K562 (cell line): Measurements from ENCODE around the gene EIF3CL. TPM values are rescaled to one million over a fixed set of nuclear protein-coding genes. Genes with fewer than 3 reads are reported as not detected.
"Not testable (repeated sequence)": the region's sequence is repeated elsewhere in the genome, so short reads cannot be mapped to it uniquely, and the experiment has no call there.

Source experiments
- ATAC-seq: fragments of 200-7000 bp; cut with Tn5 transposase; 3 replicates; pipeline ENCODE4 v1.9.1; 2020; ENCODE audit warnings: moderate library complexity
- BruUV-seq: library from RNA; stranded (reverse); fragments of 400-500 nt; replicated peaks from 2 replicates; lab custom pipeline; 2021; lab: Mats Ljungman, UMichigan
- CTCF ChIA-PET: fragments of 300-600 bp; formaldehyde crosslinking; extraction: SDS; loops from one replicate; lab custom pipeline; 2021; ENCODE audit warnings: low intra/inter-chr PET ratio; lab: Yijun Ruan, JAX
- POLR2A ChIA-PET: fragments of 300-600, 350-650 bp; sonication (Branson Sonifier 250); formaldehyde crosslinking; extraction: SDS; loops from one replicate; lab custom pipeline; 2021; ENCODE audit warnings: antibody characterized with exemption, inconsistent platforms; lab: Yijun Ruan, JAX
- DNase-seq, 4 experiments: peaks; one replicate each; pipeline versions ENCODE4 v3.0.0 to v3.0.0-alpha.2; 2011 to 2018; ENCODE audit warnings: low spot score in 3 of 4, mixed read lengths in 3 of 4; ENCODE audit errors: extremely low read depth in 1 of 4
- FAIRE-seq: peaks from 2 replicates; lab custom pipeline; 2011; peaks lifted over from hg19 to GRCh38; lab: Jason Lieb, UNC
- H2AFZ ChIP-seq: 2 replicates; pipeline ENCODE4 v1.6.0; 2011; ENCODE audit warnings: low read depth, low read length, control low read depth, inconsistent platforms
- H3K27ac ChIP-seq: fragments of 200-600 bp; 3 replicates; pipeline ENCODE4 v1.8.0; 2011; ENCODE audit warnings: low read depth, mild to moderate bottlenecking, control low read depth, inconsistent platforms, low read length, moderate library complexity, mixed read lengths; ENCODE audit errors: extremely low read depth
- H3K27me3 ChIP-seq, 2 experiments: fragments of 300-600 bp in 1 of 2; 2 replicates in 1 of 2; 3 replicates in 1 of 2; pipeline versions ENCODE4 v1.6.0 to v1.8.0; 2011; ENCODE audit warnings: inconsistent platforms in 2 of 2, low read length in 2 of 2, mild to moderate bottlenecking in 1 of 2, mixed read lengths in 1 of 2, moderate library complexity in 1 of 2; ENCODE audit not compliant: control insufficient read depth in 2 of 2, insufficient read depth in 2 of 2
- H3K36me3 ChIP-seq: fragments of 300-600 bp; 3 replicates; pipeline ENCODE4 v1.8.0; 2011; ENCODE audit warnings: mild to moderate bottlenecking, low read length, inconsistent platforms; ENCODE audit not compliant: control insufficient read depth, insufficient read depth
- H3K4me1 ChIP-seq, 2 experiments: fragments of 200-600 bp in 1 of 2; replicated peaks in 1 of 2; 2 replicates in 1 of 2; 3 replicates in 1 of 2; pipeline versions ENCODE4 v1.5.1 to v1.8.0; 2011; ENCODE audit warnings: inconsistent platforms in 2 of 2, low read length in 2 of 2, mild to moderate bottlenecking in 1 of 2, mixed read lengths in 1 of 2, moderate library complexity in 1 of 2; ENCODE audit not compliant: control insufficient read depth in 2 of 2, insufficient read depth in 2 of 2
- H3K4me2 ChIP-seq: 2 replicates; pipeline ENCODE4 v1.6.1; 2011; ENCODE audit warnings: low read length, control low read depth, inconsistent platforms, mixed read lengths; ENCODE audit not compliant: insufficient read depth
- H3K4me3 ChIP-seq: fragments of 200-600 bp; sonication (generic), shearing (Covaris generic); 2 replicates; pipeline ENCODE4 v1.5.1; 2016; ENCODE audit warnings: control low read depth, inconsistent platforms
- H3K79me2 ChIP-seq: fragments of 200-600 bp; 3 replicates; pipeline ENCODE4 v1.8.0; 2011; ENCODE audit warnings: low read length, inconsistent platforms; ENCODE audit not compliant: control insufficient read depth, insufficient read depth
- H3K9ac ChIP-seq, 2 experiments: 2 replicates each; pipeline versions ENCODE4 v1.6.0 to v1.6.1; 2011; ENCODE audit warnings: low read depth in 2 of 2, low read length in 2 of 2, control low read depth in 1 of 2, inconsistent platforms in 1 of 2, mild to moderate bottlenecking in 1 of 2, mixed read lengths in 1 of 2; ENCODE audit not compliant: insufficient read depth in 1 of 2
- H3K9me1 ChIP-seq: one replicate; pipeline ENCODE4 v1.6.0; 2011; ENCODE audit warnings: inconsistent platforms, mild to moderate bottlenecking, low read length, moderate library complexity; ENCODE audit not compliant: control insufficient read depth, insufficient read depth
- H3K9me3 ChIP-seq: replicated peaks from 2 replicates; pipeline ENCODE4 v1.5.1; 2011; ENCODE audit warnings: low read depth, low read length, inconsistent platforms; ENCODE audit not compliant: control insufficient read depth, insufficient read depth
- H4K20me1 ChIP-seq: replicated peaks from 2 replicates; pipeline ENCODE4 v1.6.1; 2011; ENCODE audit warnings: low read length, inconsistent platforms, mixed read lengths; ENCODE audit not compliant: control insufficient read depth, insufficient read depth
- WGBS: fragments of 100-300 bp; shearing (Covaris generic); methylation state at CpG from one replicate; pipeline ENCODE4 v1.1.6; 2016; ENCODE audit warnings: low coverage, mixed read lengths; ENCODE audit not compliant: insufficient coverage; ENCODE audit errors: missing lambda C conversion rate; 5-methylcytosine and 5-hydroxymethylcytosine counted together
- in situ Hi-C: fragments of 300-500 bp; cut with MboI; formaldehyde crosslinking; loops from 4 replicates; pipeline ENCODE4 v1.15.0; 2018; ENCODE audit warnings: inconsistent platforms, mixed read lengths
- intact Hi-C: fragments of 100-400 bp; cut with micrococcal nuclease; formaldehyde crosslinking; loops from 2 replicates; pipeline ENCODE4 v1.14.2; 2022
- polyA plus RNA-seq, 8 experiments: library from polyadenylated mRNA; depleted of rRNA in 4 of 8; stranded (reverse) in 5 of 8; unstranded in 3 of 8; fragments of >200 nt; fragmentation: Nextera tagmentation in 2 of 8; fragmentation: Illumina TruSeq in 1 of 8; extraction: Ambion mirVana in 2 of 8; extraction: Trizol in 1 of 8; gene quantifications; 2 replicates each; pipeline versions ENCODE4 v1.2.1 to v1.2.3, GENCODE V29; 2011 to 2014; ENCODE audit warnings: inconsistent platforms in 1 of 8, missing spikeins in 1 of 8
- total RNA-seq, 7 experiments: library from RNA; depleted of rRNA in 6 of 7; stranded (reverse); fragments of >200 nt in 6 of 7; fragmentation: Illumina TruSeq in 2 of 7; extraction: Trizol in 2 of 7; gene quantifications; 2 replicates each; pipeline versions ENCODE4 v1.2.1 to v1.2.3, GENCODE V29; 2011 to 2021; ENCODE audit warnings: low replicate concordance in 1 of 7

EIF3CL gene
- total and polyA plus RNA-seq, 9 of the 15 experiments (the other 6 are each of a cell fraction or from before 2014, with no cell fraction given): 3.7 to 130 (median 78.1) TPM

GRCh38 chr16:28364268-28365173 is 39.1 kb downstream of the EIF3CL start:
- DNase-seq, intact Hi-C loops: not testable (repeated sequence)
- WGBS: no CpG with 5 or more reads among the region's 75 CpGs

GRCh38 chr16:28363408-28363807 is 40.2 kb downstream of the EIF3CL start, which contains the start of gene NPIPB6:
Gene NPIPB6 (minus strand): TSS chr16:28363508. CDS start chr16:28362822, 686 bp downstream.
- no CpG with 5 or more reads among the region's 5 CpGs for whole genome bisulfite sequencing
- H3K36me3 ChIP-seq, H3K4me3 ChIP-seq, intact Hi-C loops, H2AFZ ChIP-seq, DNase-seq, H3K9ac ChIP-seq, H3K4me2 ChIP-seq, H3K9me1 ChIP-seq, POLR2A ChIA-PET, BruUV-seq, H3K27ac ChIP-seq, H4K20me1 ChIP-seq, H3K27me3 ChIP-seq, ATAC-seq, in situ Hi-C loops, H3K9me3 ChIP-seq, H3K4me1 ChIP-seq, FAIRE-seq, H3K79me2 ChIP-seq, CTCF ChIA-PET: not testable (repeated sequence)

More at GRCh38 chr16:28364268-28365173, 39.1 kb downstream of the EIF3CL start:
- H2AFZ ChIP-seq, FAIRE-seq, H4K20me1 ChIP-seq, H3K36me3 ChIP-seq, POLR2A ChIA-PET, H3K9ac ChIP-seq, H3K4me3 ChIP-seq, H3K27me3 ChIP-seq, H3K9me3 ChIP-seq, H3K27ac ChIP-seq, in situ Hi-C loops, CTCF ChIA-PET, H3K79me2 ChIP-seq, BruUV-seq, H3K9me1 ChIP-seq, H3K4me1 ChIP-seq, H3K4me2 ChIP-seq: not testable (repeated sequence)
- peak; percentile 99 for ATAC-seq

- H3K4me2 ChIP-seq, CTCF ChIA-PET, H3K9me1 ChIP-seq, FAIRE-seq, H2AFZ ChIP-seq, BruUV-seq, intact Hi-C loops, H3K9me3 ChIP-seq, ATAC-seq, H3K36me3 ChIP-seq, H3K9ac ChIP-seq, H3K4me1 ChIP-seq, H3K4me3 ChIP-seq, H3K79me2 ChIP-seq, H3K27ac ChIP-seq, in situ Hi-C loops, DNase-seq, H4K20me1 ChIP-seq, H3K27me3 ChIP-seq, POLR2A ChIA-PET: not testable (repeated sequence)
- 80% methylated on average over 1 of the region's 5 CpGs for WGBS
Measured at GRCh38 chr16:28362600-28362999, 41.0 kb downstream of the EIF3CL start.
